ENCODE results near the gene NDST3. TPM values are rescaled to one million over a fixed set of nuclear protein-coding genes. Genes with fewer than 3 reads are reported as not detected.

The NDST3 gene
- total RNA-seq, 2 experiments from 2014 or later: not detected

DNA sequence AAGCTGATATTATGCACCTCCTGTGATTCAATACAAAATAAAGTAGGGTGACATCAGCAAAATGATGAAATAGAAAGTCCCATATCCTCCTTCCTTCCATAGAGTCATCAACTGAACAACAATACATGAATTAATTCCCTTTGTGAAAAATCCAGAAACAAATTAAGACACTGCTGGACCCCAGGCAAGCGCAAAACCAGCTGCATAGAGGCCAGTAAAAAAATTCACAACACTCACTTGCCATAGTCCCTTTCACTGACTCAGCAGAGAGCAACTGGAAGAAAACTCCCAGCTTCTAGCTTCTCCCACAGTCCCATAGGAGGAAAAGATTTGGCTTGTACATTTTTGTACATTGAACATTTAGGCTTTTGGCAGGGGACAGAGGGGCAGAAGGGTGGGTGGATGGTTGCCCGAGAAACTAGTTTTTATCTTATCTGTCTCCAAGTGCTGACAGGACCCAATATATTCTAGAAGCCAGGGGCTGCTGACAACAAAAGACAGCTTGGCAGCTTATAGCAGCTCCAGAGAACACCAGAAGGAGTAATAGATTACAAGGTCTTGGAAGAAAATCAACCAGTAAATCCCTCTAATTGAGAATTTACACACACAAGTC is 124.6 kb downstream of the NDST3 start:
- Histone ChIP-seq H2AFZ (ENCODE audit: low read length) (no peak overlapping the region), H3K79me2 (ENCODE audit: insufficient read depth, low read depth, low read length) (no peaks in the 10 kb centered on the region), H3K27ac (ENCODE audit: low read depth, low read length, poor library complexity, severe bottlenecking) (no peak overlapping the region), H3K4me1 (ENCODE audit: insufficient read depth, low read length, poor library complexity, severe bottlenecking) (no peaks in the 10 kb centered on the region), H4K20me1 (ENCODE audit: insufficient read depth, low read length) (no peaks in the 10 kb centered on the region), H3K36me3 (ENCODE audit: insufficient read depth, low read length) (no peaks in the 10 kb centered on the region), H3K4me3 (ENCODE audit: low read depth, low read length, poor library complexity, severe bottlenecking) (no peak overlapping the region), H3K4me2 (ENCODE audit: low read length) (no peak overlapping the region), H3K9me2 (ENCODE audit: insufficient read depth, low read length) (no peaks in the 10 kb centered on the region), H3K9me3 (ENCODE audit: low read length) (no peaks in the 10 kb centered on the region)
- POLR2A ChIA-PET: interaction anchor here (0.8 kb wide), 1 partner anchor 17 kb away, joined by 3 read pairs; no protein-coding TSS in a partner anchor
- CTCF ChIA-PET (ENCODE audit: unreplicated experiment): no interaction called here
- TF ChIP-seq, protein P1, sequence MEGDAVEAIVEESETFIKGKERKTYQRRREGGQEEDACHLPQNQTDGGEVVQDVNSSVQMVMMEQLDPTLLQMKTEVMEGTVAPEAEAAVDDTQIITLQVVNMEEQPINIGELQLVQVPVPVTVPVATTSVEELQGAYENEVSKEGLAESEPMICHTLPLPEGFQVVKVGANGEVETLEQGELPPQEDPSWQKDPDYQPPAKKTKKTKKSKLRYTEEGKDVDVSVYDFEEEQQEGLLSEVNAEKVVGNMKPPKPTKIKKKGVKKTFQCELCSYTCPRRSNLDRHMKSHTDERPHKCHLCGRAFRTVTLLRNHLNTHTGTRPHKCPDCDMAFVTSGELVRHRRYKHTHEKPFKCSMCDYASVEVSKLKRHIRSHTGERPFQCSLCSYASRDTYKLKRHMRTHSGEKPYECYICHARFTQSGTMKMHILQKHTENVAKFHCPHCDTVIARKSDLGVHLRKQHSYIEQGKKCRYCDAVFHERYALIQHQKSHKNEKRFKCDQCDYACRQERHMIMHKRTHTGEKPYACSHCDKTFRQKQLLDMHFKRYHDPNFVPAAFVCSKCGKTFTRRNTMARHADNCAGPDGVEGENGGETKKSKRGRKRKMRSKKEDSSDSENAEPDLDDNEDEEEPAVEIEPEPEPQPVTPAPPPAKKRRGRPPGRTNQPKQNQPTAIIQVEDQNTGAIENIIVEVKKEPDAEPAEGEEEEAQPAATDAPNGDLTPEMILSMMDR (conservative IDR thresholded peaks at IDR 0.05; ENCODE audit: low read length): no peak
- no peak for TF ChIP-seq EZH2phosphoT487 (IDR thresholded peaks at IDR 0.05; ENCODE audit: borderline replicate concordance, low read depth, low read length)
- intact Hi-C loops (cut with micrococcal nuclease; ENCODE audit: unreplicated experiment): no loop called here
- no peak for DNase-seq (ENCODE audit: low spot score)
- BruUV-seq (replicated peaks): no TSS peak

DNA sequence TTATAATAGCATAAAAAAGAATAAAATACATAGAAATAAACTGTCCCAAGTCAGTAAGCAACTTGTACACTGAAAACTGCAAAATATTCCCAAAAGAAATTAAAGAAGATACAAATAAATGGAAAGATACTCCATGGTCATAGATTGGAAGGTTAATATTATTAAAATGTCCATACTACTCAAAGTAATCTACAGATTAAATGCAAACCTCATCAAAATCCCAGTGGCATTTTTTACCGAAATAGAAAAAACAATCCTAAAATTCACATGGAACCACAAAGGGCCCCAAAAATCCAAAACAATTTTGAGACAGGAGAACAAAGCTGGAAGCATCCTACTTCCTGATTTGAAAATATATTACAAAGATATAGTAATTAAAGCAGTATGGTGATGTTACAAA is 133.0 kb downstream of the NDST3 start:
- H3K4me3 ChIP-seq (ENCODE audit: low read depth, low read length, poor library complexity, severe bottlenecking): no peak overlapping the region
- no peaks in the 10 kb centered on the region for H3K79me2 ChIP-seq (ENCODE audit: insufficient read depth, low read depth, low read length)
- 0 out of 2 replicates have a peak, but pooled peaks cover 4% of the 10 kb centered on the region for H3K9me3 ChIP-seq (ENCODE audit: low read length)
- no peaks in the 10 kb centered on the region for H4K20me1 ChIP-seq (ENCODE audit: insufficient read depth, low read length)
- H3K9me2 ChIP-seq (ENCODE audit: insufficient read depth, low read length): no peaks in the 10 kb centered on the region
- H2AFZ ChIP-seq (ENCODE audit: low read length): no peak overlapping the region
- H3K4me1 ChIP-seq (ENCODE audit: insufficient read depth, low read length, poor library complexity, severe bottlenecking): no peaks in the 10 kb centered on the region
- H3K36me3 ChIP-seq (ENCODE audit: insufficient read depth, low read length): no peaks in the 10 kb centered on the region
- DNase-seq (ENCODE audit: low spot score): no peak
- H3K4me2 ChIP-seq (ENCODE audit: low read length): no peak overlapping the region
- intact Hi-C loops (cut with micrococcal nuclease; ENCODE audit: unreplicated experiment): no loop called here
- ChIA-PET CTCF (ENCODE audit: unreplicated experiment) (no interaction called here), POLR2A (no interaction called here)
- no TSS peak for BruUV-seq (replicated peaks)
- H3K27ac ChIP-seq (ENCODE audit: low read depth, low read length, poor library complexity, severe bottlenecking): no peak overlapping the region
- TF ChIP-seq EZH2phosphoT487 (IDR thresholded peaks at IDR 0.05; ENCODE audit: borderline replicate concordance, low read depth, low read length): no peak
- TF ChIP-seq, protein P1 (conservative IDR thresholded peaks at IDR 0.05; ENCODE audit: low read length): no peak

DNA sequence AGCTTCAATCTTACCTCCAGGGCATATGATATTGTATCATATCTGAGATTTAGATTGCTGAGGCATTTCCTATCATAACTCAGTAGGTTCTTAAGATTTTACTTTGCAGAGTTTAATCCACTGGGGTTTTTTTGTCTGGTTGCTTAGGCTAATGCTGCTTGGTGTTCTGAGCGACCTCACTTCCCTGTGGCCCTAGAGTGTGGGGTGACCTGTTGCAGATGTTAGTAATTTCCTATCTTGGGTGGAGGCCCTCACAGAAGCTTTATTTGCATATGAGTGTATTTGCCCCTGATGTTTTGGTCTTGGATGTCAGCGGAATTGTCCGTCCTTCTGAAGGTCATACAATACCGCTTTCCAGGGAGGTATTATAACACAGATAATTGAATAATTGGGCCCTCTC is 137.1 kb downstream of the NDST3 start:
- intact Hi-C loops (cut with micrococcal nuclease; ENCODE audit: unreplicated experiment): no loop called here
- H3K4me3 ChIP-seq (ENCODE audit: low read depth, low read length, poor library complexity, severe bottlenecking): no peak overlapping the region

More for the DNA sequence above, 137.1 kb downstream of the NDST3 start:
- ChIA-PET POLR2A (no interaction called here), CTCF (ENCODE audit: unreplicated experiment) (no interaction called here)
- Histone ChIP-seq H4K20me1 (ENCODE audit: insufficient read depth, low read length) (no peaks in the 10 kb centered on the region), H3K9me2 (ENCODE audit: insufficient read depth, low read length) (no peaks in the 10 kb centered on the region), H3K4me1 (ENCODE audit: insufficient read depth, low read length, poor library complexity, severe bottlenecking) (no peaks in the 10 kb centered on the region), H3K36me3 (ENCODE audit: insufficient read depth, low read length) (no peaks in the 10 kb centered on the region), H2AFZ (ENCODE audit: low read length) (no peak overlapping the region), H3K27ac (ENCODE audit: low read depth, low read length, poor library complexity, severe bottlenecking) (no peak overlapping the region), H3K9me3 (ENCODE audit: low read length) (0 out of 2 replicates have a peak, but pooled peaks cover 4% of the 10 kb centered on the region), H3K79me2 (ENCODE audit: insufficient read depth, low read depth, low read length) (no peaks in the 10 kb centered on the region), H3K4me2 (ENCODE audit: low read length) (no peak overlapping the region)
- DNase-seq (ENCODE audit: low spot score): no peak
- TF ChIP-seq EZH2phosphoT487 (IDR thresholded peaks at IDR 0.05; ENCODE audit: borderline replicate concordance, low read depth, low read length): no peak
- TF ChIP-seq, protein P1 (conservative IDR thresholded peaks at IDR 0.05; ENCODE audit: low read length): no peak
- no TSS peak for BruUV-seq (replicated peaks)

Data from OCI-LY7 (cell line).